ENCODE data around the gene UMAD1.

UMAD1 gene

DNA sequence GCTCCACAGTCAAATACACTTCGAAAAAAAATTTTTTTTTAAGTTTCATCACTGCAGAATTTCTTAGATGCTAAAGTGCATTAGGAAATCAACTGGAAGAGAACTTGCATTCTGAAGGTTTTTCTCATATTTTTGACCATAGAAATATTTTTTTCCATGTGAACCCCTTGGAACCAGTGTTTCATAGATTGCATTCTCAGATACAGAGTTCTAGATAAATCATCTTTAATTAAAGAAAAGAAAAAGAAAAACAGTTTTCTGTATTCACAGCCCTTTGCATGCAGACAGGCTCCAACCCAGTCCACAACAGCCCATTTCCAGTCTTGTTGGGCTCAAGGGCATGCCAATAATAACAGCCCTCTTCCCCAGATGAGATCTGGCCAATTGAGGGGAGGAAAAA lies 153.4 kb downstream of the UMAD1 start:
- Histone ChIP-seq H3F3A (ENCODE audit: low read depth) (no peaks in the 10 kb centered on the region), H3K9me3 (ENCODE audit: insufficient read depth, low read depth, low read length) (no peaks in the 10 kb centered on the region; the same call in 1 of the 2 replicates), H3K27me3 (ENCODE audit: insufficient read depth, low read length, poor library complexity, severe bottlenecking) (no peaks in the 10 kb centered on the region), H3K9me2 (replicated peaks; ENCODE audit: low read depth, low read length) (no peaks in the 10 kb centered on the region), H3K36me3 (ENCODE audit: insufficient read depth, low read length) (peaks cover 10% of the 10 kb centered on the region; the same call in 1 of the 2 replicates), H2AFZ (ENCODE audit: low read length) (no peak overlapping the region), H3K4me2 (ENCODE audit: low read depth, low read length, poor library complexity, severe bottlenecking) (no peak overlapping the region), H3K4me1 (ENCODE audit: insufficient read depth, low read length, poor library complexity, severe bottlenecking) (peaks cover 29% of the 10 kb centered on the region), H3K4me3 (ENCODE audit: low read length, poor library complexity, severe bottlenecking) (no peak overlapping the region), H3K79me2 (ENCODE audit: insufficient read depth, low read length) (no peaks in the 10 kb centered on the region), H3K9ac (ENCODE audit: low read depth, low read length, poor library complexity, severe bottlenecking) (no peak overlapping the region), H4K20me1 (ENCODE audit: insufficient read depth, low read length, poor library complexity, severe bottlenecking) (no peaks in the 10 kb centered on the region)
- TF ChIP-seq, protein P1, sequence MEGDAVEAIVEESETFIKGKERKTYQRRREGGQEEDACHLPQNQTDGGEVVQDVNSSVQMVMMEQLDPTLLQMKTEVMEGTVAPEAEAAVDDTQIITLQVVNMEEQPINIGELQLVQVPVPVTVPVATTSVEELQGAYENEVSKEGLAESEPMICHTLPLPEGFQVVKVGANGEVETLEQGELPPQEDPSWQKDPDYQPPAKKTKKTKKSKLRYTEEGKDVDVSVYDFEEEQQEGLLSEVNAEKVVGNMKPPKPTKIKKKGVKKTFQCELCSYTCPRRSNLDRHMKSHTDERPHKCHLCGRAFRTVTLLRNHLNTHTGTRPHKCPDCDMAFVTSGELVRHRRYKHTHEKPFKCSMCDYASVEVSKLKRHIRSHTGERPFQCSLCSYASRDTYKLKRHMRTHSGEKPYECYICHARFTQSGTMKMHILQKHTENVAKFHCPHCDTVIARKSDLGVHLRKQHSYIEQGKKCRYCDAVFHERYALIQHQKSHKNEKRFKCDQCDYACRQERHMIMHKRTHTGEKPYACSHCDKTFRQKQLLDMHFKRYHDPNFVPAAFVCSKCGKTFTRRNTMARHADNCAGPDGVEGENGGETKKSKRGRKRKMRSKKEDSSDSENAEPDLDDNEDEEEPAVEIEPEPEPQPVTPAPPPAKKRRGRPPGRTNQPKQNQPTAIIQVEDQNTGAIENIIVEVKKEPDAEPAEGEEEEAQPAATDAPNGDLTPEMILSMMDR (conservative IDR thresholded peaks at IDR 0.05; ENCODE audit: low read length): no peak
- no peak for TF ChIP-seq EZH2phosphoT487 (IDR thresholded peaks at IDR 0.05; ENCODE audit: borderline replicate concordance)

GRCh38 chr7:7795203-7795602 lies 154.7 kb downstream of the UMAD1 start:
- H3F3A ChIP-seq (ENCODE audit: low read depth): no peaks in the 10 kb centered on the region
- H3K9me3 ChIP-seq (ENCODE audit: insufficient read depth, low read depth, low read length): no peaks in the 10 kb centered on the region; the same call in 1 of the 2 replicates
- H2AFZ ChIP-seq (ENCODE audit: low read length): no peak overlapping the region
- H3K79me2 ChIP-seq (ENCODE audit: insufficient read depth, low read length): no peaks in the 10 kb centered on the region
- H4K20me1 ChIP-seq (ENCODE audit: insufficient read depth, low read length, poor library complexity, severe bottlenecking): no peaks in the 10 kb centered on the region
- TF ChIP-seq, protein P1 (conservative IDR thresholded peaks at IDR 0.05; ENCODE audit: low read length): no peak
- TF ChIP-seq EZH2phosphoT487 (IDR thresholded peaks at IDR 0.05; ENCODE audit: borderline replicate concordance): no peak
- H3K4me2 ChIP-seq (ENCODE audit: low read depth, low read length, poor library complexity, severe bottlenecking): no peak overlapping the region
- peaks cover 32% of the 10 kb centered on the region for H3K4me1 ChIP-seq (ENCODE audit: insufficient read depth, low read length, poor library complexity, severe bottlenecking)
- H3K36me3 ChIP-seq (ENCODE audit: insufficient read depth, low read length): peaks cover 10% of the 10 kb centered on the region; the same call in 1 of the 2 replicates
- H3K9ac ChIP-seq (ENCODE audit: low read depth, low read length, poor library complexity, severe bottlenecking): no peak overlapping the region
- H3K27me3 ChIP-seq (ENCODE audit: insufficient read depth, low read length, poor library complexity, severe bottlenecking): no peaks in the 10 kb centered on the region
- no peaks in the 10 kb centered on the region for H3K9me2 ChIP-seq (replicated peaks; ENCODE audit: low read depth, low read length)
- no peak overlapping the region for H3K4me3 ChIP-seq (ENCODE audit: low read length, poor library complexity, severe bottlenecking)

DNA sequence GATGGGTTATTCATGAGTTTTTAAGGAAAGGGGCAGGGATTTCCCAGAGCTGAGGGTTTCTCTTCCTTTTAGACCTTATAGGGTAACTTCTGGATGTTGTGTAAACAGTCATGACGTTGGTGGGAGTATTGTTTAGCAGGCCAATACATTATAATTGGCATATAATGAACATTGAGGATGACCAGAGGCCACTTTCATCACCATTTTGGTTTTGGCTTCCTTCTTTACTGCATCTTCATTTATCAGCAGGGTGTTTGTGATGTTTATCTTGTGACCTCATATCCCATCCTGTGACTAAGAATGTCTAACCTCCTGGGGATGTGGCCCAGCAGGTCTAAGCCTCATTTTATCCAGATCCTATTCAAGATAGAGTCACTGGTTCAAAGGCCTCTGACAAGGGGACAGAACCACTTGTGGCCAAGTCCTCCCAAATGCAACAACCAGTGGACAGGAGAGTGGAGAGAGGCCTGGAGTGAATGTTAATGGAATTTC lies 155.1 kb downstream of the UMAD1 start:
- no peak overlapping the region for H3K4me2 ChIP-seq (ENCODE audit: low read depth, low read length, poor library complexity, severe bottlenecking)
- TF ChIP-seq, protein P1 (conservative IDR thresholded peaks at IDR 0.05; ENCODE audit: low read length): no peak
- no peak for TF ChIP-seq EZH2phosphoT487 (IDR thresholded peaks at IDR 0.05; ENCODE audit: borderline replicate concordance)
- H3K36me3 ChIP-seq (ENCODE audit: insufficient read depth, low read length): peaks cover 10% of the 10 kb centered on the region; the same call in 1 of the 2 replicates
- no peaks in the 10 kb centered on the region for H4K20me1 ChIP-seq (ENCODE audit: insufficient read depth, low read length, poor library complexity, severe bottlenecking)
- H3K9ac ChIP-seq (ENCODE audit: low read depth, low read length, poor library complexity, severe bottlenecking): no peak overlapping the region
- no peaks in the 10 kb centered on the region for H3K79me2 ChIP-seq (ENCODE audit: insufficient read depth, low read length)
- no peaks in the 10 kb centered on the region for H3K27me3 ChIP-seq (ENCODE audit: insufficient read depth, low read length, poor library complexity, severe bottlenecking)
- no peaks in the 10 kb centered on the region for H3F3A ChIP-seq (ENCODE audit: low read depth)
- H3K9me3 ChIP-seq (ENCODE audit: insufficient read depth, low read depth, low read length): no peaks in the 10 kb centered on the region; the same call in 1 of the 2 replicates
- H2AFZ ChIP-seq (ENCODE audit: low read length): no peak overlapping the region
- H3K9me2 ChIP-seq (replicated peaks; ENCODE audit: low read depth, low read length): no peaks in the 10 kb centered on the region
- H3K4me1 ChIP-seq (ENCODE audit: insufficient read depth, low read length, poor library complexity, severe bottlenecking): peaks cover 32% of the 10 kb centered on the region
- H3K4me3 ChIP-seq (ENCODE audit: low read length, poor library complexity, severe bottlenecking): no peak overlapping the region
